ENCODE measurements around the gene HSP90AB1.

Gene HSP90AB1

DNA sequence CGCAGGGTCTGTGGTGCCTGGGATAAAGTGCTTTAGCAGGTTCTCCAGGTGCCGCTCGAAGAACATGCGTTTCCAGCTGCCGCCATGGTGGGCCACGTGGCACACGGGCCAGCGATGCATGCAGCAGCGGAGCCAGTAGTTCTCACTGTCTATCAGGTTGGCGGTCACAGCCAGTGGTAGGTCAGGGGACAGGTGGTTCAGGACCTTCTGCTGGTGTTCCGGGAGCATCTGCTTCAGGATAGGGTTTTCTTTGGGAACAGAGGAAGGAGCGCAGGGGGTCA lies 39.3 kb downstream of the HSP90AB1 start:
- no peak overlapping the region for H3K4me3 ChIP-seq (ENCODE audit: low read length)
- DNase-seq (ENCODE audit: low read depth): no peak
- TF ChIP-seq, protein P1, sequence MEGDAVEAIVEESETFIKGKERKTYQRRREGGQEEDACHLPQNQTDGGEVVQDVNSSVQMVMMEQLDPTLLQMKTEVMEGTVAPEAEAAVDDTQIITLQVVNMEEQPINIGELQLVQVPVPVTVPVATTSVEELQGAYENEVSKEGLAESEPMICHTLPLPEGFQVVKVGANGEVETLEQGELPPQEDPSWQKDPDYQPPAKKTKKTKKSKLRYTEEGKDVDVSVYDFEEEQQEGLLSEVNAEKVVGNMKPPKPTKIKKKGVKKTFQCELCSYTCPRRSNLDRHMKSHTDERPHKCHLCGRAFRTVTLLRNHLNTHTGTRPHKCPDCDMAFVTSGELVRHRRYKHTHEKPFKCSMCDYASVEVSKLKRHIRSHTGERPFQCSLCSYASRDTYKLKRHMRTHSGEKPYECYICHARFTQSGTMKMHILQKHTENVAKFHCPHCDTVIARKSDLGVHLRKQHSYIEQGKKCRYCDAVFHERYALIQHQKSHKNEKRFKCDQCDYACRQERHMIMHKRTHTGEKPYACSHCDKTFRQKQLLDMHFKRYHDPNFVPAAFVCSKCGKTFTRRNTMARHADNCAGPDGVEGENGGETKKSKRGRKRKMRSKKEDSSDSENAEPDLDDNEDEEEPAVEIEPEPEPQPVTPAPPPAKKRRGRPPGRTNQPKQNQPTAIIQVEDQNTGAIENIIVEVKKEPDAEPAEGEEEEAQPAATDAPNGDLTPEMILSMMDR (conservative IDR thresholded peaks at IDR 0.05; ENCODE audit: low read length): no peak

DNA sequence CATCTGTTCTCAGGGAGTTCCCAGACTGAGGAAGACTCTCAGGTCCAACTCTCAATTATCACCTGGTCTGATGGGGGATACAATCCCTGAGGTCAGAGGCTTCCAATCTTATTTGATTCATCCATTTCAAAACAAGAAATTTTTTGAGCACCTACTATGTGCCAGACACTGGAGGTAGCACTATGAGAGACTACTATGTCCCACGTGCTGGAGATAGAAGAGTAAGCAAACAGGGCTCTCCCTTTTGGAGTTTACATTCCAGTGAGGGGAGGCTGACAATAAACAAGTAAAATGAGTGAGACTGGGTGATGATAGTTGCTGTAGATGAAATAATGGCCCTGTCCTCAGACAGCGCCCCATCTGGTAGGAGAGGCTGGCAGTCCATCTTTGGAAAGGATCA lies 39.8 kb downstream of the HSP90AB1 start:
- no peak for DNase-seq (ENCODE audit: low read depth)
- TF ChIP-seq, protein P1 (conservative IDR thresholded peaks at IDR 0.05; ENCODE audit: low read length): no peak
- no peak overlapping the region for H3K4me3 ChIP-seq (ENCODE audit: low read length)

DNA sequence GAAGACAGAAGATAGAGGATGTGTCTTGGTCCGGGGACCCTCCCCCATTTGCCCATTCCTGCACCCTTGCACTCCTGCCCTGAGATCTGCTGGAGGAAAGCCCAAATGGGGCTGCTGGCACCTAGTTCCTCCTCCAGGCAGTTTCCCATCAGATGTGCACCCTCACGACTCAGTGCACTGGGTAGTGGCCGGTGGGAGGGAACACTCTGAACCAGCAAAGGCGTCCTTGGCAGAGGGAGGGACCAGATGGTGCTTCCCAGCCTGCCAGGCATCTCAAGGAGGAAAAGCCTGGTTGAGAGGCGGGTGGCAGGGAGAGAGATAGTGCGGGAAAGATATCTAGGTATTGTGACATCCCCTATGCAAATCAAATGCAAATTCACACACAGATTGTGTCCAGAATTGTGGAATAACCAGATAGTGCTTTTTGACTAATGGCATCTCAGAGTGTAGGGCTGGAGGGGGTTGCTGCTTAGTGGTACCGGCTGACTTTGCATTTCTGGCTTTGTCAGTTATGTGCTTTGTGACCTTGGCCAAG lies 42.9 kb downstream of the HSP90AB1 start:
- TF ChIP-seq, protein P1 (conservative IDR thresholded peaks at IDR 0.05; ENCODE audit: low read length): no peak
- DNase-seq (ENCODE audit: low read depth): no peak

DNA sequence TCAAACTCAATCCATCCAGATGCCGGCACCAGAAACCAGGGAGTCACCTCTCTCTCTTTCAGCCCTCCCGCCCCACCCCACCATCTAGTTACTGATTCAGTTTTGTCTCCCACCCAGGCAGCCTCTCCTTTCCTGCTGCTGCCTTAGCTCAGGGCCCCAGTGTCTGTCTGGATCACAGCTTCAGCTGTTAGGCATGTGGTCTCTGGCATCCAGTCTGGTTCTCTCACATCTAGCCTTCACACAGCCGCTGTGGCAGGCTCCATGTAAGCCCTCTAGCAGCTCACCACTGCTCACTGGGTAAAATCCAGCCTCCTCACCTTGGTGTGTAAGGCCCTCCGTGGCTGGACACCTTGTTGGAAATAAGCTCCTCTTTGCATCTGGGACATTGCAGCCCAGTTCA lies 44.9 kb downstream of the HSP90AB1 start:
- H3K4me3 ChIP-seq (ENCODE audit: low read length): no peak overlapping the region
- no peak for DNase-seq (ENCODE audit: low read depth)
- TF ChIP-seq, protein P1 (conservative IDR thresholded peaks at IDR 0.05; ENCODE audit: low read length): no peak

More for the DNA sequence above, 42.9 kb downstream of the HSP90AB1 start:
- H3K4me3 ChIP-seq (ENCODE audit: low read length): no peak overlapping the region

DNA sequence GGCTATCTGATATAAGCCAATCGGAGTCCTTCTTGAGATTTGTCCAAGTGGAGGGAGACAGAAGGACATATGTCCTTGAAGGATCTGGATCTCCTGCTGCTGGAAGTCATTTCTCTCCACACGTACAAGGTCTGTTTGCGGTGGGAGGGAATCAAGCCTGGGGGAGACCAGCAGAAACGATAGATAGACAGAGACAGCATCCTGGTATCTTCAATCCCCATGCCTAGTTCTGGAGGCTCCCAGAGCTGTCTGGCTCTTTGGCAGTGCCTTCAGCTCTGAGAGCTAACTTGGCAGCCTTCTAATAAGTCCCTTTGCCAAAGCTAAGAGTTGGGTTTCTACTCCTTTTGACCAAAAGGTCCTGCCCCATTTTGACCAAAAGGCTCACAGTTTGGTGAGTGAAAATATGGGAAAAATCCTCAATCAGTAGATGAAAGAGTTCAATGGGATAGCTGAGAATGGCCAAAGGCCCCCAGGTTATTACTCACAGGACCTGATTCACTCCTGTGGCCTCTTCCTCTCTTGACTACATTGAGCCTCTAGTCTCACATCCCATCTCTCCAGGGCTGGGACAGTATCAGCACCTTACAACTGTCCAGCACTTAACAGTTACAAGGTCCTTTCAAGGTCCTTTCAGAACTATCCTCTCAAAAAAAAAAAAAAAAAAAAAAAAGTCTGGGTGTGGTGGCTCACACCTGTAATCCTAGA lies 45.9 kb downstream of the HSP90AB1 start:
- DNase-seq (ENCODE audit: low read depth): no peak
- no peak overlapping the region for H3K4me3 ChIP-seq (ENCODE audit: low read length)
- TF ChIP-seq, protein P1 (conservative IDR thresholded peaks at IDR 0.05; ENCODE audit: low read length): no peak

DNA sequence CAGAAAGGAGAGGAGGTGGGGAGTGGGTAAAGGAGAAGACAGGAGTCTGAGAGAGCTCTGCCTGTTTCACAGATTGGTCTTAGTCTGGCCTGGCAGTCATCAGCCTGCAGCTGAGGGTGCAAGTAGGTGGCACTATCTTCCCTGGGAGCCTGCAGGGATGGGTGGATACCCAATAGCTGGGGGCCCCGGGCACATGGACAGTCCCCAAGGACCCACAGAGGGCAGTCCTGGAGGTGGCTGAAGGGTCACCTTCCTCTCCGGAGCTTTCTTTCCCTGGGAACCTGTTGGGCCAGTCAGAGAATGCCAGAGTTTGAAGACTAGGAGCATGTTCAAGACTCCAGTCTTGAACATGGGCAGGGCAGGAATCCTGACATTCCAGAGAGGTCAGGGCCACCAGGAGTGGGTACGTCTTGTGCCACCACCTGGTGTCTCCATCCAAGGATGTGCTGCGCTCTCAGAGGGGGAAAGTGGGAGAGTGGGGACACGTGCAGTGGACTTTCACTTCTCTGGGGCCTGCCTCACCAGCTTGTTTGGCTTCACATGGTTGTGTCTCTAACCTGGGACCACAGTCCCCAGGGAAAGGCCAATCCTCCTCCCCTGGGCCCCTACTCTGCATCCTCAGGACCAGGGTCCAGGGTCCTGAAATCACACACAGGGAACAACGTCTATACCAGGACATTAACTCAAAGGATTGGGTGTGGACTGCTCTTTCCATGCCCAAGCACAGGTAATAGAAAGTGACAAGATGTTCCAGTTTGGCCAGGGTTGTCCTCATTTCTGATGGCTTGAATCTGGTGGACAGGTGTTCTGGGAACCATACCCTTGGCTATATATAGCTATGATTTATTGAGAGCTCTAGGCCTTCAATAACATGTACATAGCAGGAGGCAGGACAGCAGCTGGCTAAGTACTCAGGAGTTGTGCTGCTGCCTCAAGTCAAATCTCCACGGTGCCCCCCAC lies 48.2 kb downstream of the HSP90AB1 start:
- DNase-seq (ENCODE audit: low read depth): no peak
- no peak overlapping the region for H3K4me3 ChIP-seq (ENCODE audit: low read length)
- TF ChIP-seq, protein P1 (conservative IDR thresholded peaks at IDR 0.05; ENCODE audit: low read length): no peak
